GM23248 (cell line): ENCODE data around the gene DIMT1.

Source experiments
- EZH2 ChIP-seq: fragments of 200-600 bp; sonication (generic); IDR thresholded peaks from 2 replicates; pipeline ENCODE4 v1.6.1; 2018; ENCODE audit warnings: antibody characterized with exemption, mild to moderate bottlenecking; ENCODE audit not compliant: insufficient read depth, poor library complexity, severe bottlenecking
- EZH2phosphoT487 ChIP-seq: fragments of 200-600 bp; sonication (generic); IDR thresholded peaks from 2 replicates; pipeline ENCODE4 v1.6.1; 2018; ENCODE audit warnings: antibody characterized with exemption, moderate library complexity, mild to moderate bottlenecking, low read depth; ENCODE audit not compliant: insufficient read depth

DNA sequence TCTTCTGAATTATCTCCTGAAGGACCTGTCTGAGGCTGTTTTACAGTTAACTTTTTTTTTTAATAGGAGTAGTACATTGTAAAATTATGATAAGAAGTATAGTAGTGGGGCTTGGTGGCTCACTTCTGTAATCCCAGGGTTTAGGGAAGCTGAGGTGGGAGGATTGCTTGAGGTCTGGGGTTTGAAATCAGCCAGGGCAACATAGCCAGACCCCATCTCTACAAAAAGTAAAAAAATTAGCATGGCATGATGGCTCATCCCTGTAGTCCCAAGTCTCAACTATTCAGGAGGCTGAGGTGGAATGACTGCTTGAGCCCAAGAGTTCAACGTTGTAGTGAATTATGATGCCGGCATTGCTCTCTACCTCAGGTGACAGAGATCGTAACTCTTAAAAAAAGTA lies 15.9 kb upstream of the DIMT1 start:
- TF ChIP-seq EZH2phosphoT487 (no peak), EZH2 (no peak)
